Measurements from ENCODE around the gene SYP.

SYP gene

GRCh38 chrX:49244207-49244606 lies 44.2 kb upstream of the SYP start:
- DNase-seq (ENCODE audit: extremely low spot score), result no peak
- ChIA-PET CTCF (no interaction called here), POLR2A (no interaction called here)
- TF ChIP-seq, protein P1, sequence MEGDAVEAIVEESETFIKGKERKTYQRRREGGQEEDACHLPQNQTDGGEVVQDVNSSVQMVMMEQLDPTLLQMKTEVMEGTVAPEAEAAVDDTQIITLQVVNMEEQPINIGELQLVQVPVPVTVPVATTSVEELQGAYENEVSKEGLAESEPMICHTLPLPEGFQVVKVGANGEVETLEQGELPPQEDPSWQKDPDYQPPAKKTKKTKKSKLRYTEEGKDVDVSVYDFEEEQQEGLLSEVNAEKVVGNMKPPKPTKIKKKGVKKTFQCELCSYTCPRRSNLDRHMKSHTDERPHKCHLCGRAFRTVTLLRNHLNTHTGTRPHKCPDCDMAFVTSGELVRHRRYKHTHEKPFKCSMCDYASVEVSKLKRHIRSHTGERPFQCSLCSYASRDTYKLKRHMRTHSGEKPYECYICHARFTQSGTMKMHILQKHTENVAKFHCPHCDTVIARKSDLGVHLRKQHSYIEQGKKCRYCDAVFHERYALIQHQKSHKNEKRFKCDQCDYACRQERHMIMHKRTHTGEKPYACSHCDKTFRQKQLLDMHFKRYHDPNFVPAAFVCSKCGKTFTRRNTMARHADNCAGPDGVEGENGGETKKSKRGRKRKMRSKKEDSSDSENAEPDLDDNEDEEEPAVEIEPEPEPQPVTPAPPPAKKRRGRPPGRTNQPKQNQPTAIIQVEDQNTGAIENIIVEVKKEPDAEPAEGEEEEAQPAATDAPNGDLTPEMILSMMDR (IDR thresholded peaks at IDR 0.05; ENCODE audit: control extremely low read depth, extremely low read depth, low read depth, missing control alignments), result no peak

DNA sequence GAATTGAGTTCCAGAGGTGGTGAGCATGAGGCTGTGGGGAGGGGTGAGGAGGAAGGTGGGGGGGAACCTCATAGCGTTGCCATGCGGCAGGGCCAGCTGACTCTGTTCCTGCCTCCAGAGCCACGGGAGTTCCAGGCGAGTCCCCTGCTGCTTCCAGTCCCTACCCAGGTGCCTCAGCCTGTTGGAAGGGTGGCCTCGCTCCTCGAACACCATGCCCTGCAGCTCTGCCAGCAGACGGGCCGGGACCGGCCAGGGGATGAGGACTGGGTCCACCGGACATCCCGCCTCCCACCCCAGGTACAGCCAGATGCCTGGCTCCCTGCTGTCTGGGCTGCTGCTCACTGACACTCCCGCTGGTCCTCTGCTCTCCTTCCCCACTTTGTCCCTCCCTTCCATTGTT lies 43.2 kb upstream of the SYP start:
- TF ChIP-seq, protein P1 (IDR thresholded peaks at IDR 0.05; ENCODE audit: control extremely low read depth, extremely low read depth, low read depth, missing control alignments), result no peak
- CTCF ChIA-PET, result no interaction called here
- POLR2A ChIA-PET, result no interaction called here
- DNase-seq (ENCODE audit: extremely low spot score), result no peak

- TF ChIP-seq, protein P1 (IDR thresholded peaks at IDR 0.05; ENCODE audit: control extremely low read depth, extremely low read depth, low read depth, missing control alignments), result no peak
- ChIA-PET POLR2A (no interaction called here), CTCF (no interaction called here)
- no peak for DNase-seq (ENCODE audit: extremely low spot score)
Measured at GRCh38 chrX:49242545-49243066, 42.6 kb upstream of the SYP start.

- TF ChIP-seq, protein P1 (IDR thresholded peaks at IDR 0.05; ENCODE audit: control extremely low read depth, extremely low read depth, low read depth, missing control alignments), result no peak
- no peak for DNase-seq (ENCODE audit: extremely low spot score)
- ChIA-PET CTCF (interaction anchor here (1.4 kb wide), 1 partner anchor 9 kb away, joined by 4 read pairs; no protein-coding TSS in a partner anchor), POLR2A (no interaction called here)
Measured at GRCh38 chrX:49238735-49239134, 38.7 kb upstream of the SYP start.

GRCh38 chrX:49237060-49237459 lies 37.1 kb upstream of the SYP start:
- CTCF ChIA-PET, result interaction anchor here (1.3 kb wide), 1 partner anchor 44 kb away, joined by 3 read pairs; no protein-coding TSS in a partner anchor
- no peak for DNase-seq (ENCODE audit: extremely low spot score)
- TF ChIP-seq, protein P1 (IDR thresholded peaks at IDR 0.05; ENCODE audit: control extremely low read depth, extremely low read depth, low read depth, missing control alignments), result no peak
- POLR2A ChIA-PET, result no interaction called here

GRCh38 chrX:49233887-49234555 lies 34.0 kb upstream of the SYP start:
- DNase-seq (ENCODE audit: extremely low spot score), result no peak
- ChIA-PET CTCF (no interaction called here), POLR2A (no interaction called here)
- TF ChIP-seq, protein P1 (IDR thresholded peaks at IDR 0.05; ENCODE audit: control extremely low read depth, extremely low read depth, low read depth, missing control alignments), result no peak

Measured in GM10248 (cell line).